HG02763 (cell line): ENCODE results near the gene MON1B.
"Not testable (repeated sequence)": the region's sequence is repeated elsewhere in the genome, so short reads cannot be mapped to it uniquely, and the experiment has no call there.

Experiments
- ATAC-seq: cut with Tn5 transposase; IDR thresholded peaks from one replicate; pipeline ENCODE4 v1.9.1; 2021; ENCODE audit warnings: mild to moderate bottlenecking, moderate library complexity; ENCODE audit not compliant: unreplicated experiment

MON1B gene

DNA sequence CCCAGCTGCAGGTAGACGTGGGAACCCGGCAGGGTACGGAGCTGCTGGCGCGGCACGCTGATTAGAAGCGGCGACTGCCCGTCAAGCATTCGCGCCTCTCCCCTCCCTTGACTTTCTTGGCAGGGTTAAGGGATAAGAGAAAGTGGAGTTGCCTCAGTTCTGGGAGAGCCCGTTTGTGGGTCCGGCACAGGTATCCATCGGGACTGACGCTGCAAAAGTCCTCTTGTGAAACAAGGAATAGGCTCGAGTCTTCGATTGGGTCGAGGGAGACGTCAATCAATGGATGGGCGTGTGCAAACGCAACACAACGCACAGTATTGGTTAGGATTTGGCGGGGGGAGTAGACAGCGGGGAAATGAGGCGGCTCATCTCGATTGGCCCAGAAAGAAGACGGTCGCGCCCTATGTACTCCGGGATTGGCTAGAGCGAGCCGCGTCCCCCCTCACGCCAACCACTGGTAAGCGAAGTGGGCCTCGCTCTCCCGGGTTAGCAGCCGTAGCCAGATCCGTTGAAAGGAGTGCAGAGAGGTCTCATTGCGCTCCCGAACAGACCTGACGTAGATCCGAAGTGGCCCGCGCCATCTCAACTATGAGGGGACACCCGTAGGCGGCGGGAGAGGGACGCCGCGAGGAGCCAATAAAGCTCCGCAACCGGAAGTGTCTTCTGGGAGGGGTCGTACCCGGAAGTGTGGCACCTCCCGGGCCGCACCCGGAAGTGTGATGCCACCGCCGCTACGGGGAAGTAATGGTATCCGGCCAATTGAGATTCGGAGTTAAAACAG is at the start of gene MON1B:
Gene MON1B (plus strand): TSS at position 713 of the 781 bp plus-strand sequence. CDS start 296 bp downstream, outside the sequence.
- peak; percentile 97 for ATAC-seq

DNA sequence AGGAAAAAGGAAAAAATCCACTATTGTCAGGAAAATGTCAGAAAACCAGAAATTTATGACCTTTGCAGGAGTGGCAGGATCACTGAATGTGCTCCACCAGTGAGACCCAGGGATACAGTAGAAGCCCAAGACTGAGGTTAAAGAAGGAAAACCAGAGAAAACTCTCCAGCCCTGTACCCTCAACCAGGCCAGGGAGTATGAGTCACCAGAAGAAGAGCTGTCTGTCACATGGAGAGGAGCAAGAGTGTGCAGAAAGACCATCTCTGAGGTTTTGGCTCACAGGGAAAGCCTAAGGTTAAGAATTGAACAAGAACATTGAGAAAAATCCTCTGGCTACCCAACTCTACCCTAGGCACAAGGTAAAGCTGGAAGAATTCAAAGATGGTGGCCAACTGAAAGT is 47.6 kb upstream of the MON1B start:
- ATAC-seq, result no peak

DNA sequence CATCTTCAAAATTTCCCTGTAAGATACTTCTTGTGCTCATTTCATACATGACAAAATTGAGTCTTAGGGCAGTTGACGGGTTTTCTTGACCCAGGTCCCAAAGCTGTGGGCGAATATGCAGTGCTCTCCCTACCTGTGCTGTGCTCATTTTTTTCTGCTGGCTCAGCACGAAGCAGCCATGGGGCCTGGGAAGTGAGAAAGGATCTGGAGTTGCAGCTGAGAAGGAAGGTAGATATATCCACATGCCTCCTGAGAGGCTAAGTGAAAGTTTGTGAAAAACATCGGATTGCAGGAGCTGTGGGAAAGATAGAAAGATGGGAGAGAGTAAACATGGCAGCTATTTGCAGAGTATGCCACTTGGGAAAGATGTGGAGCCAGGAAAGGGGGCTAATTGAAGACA is 42.9 kb upstream of the MON1B start:
- no peak for ATAC-seq

DNA sequence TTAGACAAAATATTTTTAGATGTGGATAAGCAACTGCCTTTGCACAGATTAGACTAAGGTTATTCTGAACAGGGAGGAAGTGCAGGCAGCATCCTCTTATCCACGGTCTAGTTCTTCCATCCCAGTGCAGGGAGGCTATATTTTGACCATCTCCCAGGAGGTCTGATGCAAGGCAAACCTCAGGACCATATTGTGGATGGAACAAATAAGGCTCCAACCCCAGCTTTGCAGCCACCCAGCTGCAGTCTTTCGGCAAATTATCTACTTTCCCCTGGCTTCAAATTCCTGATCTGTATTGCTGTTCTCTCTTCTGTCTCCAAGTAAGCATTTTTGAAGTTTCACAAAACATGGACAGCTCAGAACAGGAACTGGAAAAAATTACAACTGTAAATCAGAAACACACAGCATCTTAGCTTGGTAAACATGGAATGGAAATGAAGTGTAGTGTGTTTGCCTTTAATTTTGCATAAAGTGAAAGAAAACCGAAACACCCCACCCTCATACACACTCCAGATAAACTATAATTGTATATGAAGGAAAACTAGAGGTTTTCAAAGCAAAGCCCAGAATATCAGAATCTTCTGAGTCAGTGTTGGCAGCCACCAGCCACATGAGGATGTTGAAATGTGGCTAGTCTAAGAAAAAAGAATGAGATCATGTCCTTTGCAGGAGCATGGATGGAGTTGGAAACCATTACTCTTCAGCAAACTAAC is 33.5 kb upstream of the MON1B start:
- no peak for ATAC-seq

DNA sequence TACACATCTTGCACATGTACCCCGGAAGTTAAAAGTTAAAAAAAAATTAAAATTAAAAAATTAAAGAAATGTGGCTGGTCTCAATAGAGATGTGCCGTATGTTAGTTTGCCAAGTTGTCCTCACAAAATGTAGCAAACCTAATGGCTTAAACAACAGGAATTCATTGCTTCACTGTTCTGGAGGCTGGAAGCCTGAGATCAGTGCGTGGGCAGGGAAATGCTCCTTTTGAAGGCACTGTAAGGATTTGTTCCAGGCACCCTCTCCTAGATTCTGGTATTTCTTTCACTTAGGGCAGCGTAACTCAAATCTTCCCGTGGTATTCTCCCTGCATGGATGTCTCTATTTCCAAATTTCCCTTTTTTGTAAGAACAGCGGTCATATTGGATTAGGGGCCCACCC is 32.7 kb upstream of the MON1B start:
- ATAC-seq, result no peak

DNA sequence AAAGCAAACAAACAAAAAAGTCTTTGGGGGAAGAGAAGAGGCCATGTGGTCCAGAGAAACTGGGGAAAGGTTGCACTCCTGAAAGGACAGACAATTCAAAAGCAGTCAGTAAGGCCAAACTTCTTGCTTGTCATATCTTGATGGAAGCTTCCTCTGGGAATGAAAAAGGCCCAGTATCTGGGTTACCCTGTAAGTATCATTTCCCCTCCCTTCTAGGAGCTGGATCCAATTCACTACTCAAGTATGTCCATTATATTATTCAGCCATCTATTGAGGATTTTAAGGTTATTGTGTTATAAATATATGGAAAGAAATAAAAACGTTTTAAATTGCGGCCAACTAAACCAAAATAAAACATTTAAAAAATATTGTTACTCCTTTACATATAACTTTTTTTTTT is 26.0 kb upstream of the MON1B start:
- ATAC-seq, result no peak

DNA sequence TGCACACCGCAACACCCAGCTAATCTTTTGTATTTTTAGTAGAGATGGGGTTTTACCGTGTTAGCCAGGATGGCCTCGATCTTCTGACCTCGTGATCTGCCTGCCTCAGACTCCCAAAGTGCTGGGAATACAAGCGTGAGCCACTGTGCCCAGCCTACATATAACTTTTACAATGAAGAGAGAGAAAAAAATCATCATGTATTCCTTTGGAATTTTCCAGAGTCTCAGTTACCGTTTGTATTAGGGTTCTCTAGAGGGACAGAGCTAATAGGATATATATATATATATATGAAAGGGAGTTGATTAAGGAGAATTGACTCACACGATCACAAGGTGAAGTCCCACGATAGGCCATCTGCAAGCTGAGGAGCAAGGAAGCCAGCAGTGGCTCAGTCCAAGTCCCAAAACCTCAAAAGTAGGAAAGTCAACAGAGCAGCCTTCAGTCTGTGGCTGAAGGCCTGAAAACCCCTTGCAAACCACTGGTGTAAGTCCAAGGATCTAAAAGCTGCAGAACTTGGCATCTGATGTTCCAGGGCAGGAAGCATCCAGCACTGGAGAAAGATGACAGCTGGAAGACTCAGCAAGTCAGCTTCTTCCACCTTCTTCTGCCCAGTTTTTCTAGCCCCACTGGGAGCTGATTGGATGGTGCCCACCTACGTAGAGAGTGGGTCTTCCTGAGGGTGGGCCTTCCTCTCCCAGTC is 25.3 kb upstream of the MON1B start:
- not testable (repeated sequence) for ATAC-seq

DNA sequence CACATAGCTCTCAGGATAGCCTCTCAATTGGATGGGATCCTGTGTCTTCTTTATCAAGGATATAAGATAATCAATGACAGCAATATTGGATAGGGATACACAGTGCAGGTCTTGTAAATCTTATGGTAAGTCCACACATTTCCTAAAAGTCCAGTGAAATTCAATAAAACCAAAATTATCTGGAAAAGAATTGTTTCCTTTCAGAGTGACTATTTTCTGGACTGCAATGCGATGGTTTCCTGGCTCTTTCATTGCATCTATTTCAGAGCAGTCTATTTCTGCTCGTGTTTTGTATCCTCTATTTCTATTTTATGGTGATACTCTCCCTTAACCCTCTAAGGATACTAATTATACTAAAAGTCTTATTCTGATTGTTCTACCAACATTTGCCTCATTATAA is 24.3 kb upstream of the MON1B start:
- ATAC-seq, result no peak

DNA sequence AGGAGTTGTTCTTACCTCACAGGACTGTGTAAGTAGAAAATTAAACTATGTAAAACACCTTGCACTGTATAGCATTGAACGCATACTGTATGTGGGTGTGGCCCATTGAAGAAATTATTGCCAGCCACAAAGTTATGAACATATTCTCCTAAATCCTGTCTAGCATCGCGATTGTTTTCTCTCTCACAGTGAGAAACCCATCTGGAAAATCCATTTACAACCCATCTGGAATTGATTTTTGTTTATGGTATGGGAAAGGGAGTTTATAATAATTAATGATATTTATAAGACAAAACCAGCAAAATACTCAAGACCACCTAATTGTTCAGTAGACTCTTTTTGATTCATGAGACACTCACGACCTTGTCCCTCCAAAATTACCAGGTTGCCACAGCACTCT is 22.1 kb upstream of the MON1B start:
- ATAC-seq, result no peak

DNA sequence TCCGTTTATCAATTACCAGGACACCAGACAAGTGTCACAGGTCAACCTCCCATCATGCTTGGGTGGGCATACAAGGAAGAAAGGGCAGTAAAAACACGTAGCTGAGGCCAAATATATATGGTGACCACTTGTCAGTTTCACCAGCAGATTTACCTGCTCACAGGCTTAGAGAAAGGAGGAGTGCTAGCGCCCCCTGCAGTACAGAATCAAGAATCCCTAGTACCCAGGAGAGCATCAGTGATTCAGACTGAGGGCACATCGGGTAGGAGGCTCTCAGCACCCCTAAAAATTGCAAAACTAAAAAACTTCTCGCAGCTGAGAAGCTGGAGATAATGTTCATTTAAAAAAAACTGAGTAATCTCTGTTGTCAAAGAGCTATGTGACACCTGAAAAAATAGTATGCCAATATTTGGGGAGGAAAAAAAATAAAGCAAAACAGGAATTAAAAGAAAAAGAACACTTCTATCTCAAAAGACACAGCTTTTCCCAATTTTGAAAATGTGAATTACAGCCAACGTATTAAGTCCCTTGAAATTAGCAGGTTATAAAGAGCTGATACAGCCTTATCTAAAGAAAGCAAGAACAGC is 21.2 kb upstream of the MON1B start:
- peak; percentile 70 for ATAC-seq

DNA sequence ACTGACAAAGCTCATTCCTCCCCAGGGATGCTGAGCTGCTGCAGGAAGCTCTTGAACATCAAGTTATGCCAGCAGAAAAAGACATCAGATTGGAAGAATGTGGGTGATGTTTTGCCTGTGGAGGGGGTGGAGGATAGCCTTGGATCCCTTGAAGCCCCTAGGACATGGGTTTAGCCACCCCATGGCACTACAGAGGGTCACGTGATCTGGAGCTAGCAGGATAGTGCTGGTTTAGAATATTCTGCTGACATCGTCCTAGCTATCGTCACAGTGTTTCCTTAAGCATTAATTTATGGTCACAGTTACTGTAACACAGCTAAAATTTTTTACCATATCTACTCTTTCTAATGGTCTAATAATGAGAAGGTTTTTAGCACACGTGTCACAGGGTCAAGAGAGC is 20.2 kb upstream of the MON1B start:
- ATAC-seq, result no peak

DNA sequence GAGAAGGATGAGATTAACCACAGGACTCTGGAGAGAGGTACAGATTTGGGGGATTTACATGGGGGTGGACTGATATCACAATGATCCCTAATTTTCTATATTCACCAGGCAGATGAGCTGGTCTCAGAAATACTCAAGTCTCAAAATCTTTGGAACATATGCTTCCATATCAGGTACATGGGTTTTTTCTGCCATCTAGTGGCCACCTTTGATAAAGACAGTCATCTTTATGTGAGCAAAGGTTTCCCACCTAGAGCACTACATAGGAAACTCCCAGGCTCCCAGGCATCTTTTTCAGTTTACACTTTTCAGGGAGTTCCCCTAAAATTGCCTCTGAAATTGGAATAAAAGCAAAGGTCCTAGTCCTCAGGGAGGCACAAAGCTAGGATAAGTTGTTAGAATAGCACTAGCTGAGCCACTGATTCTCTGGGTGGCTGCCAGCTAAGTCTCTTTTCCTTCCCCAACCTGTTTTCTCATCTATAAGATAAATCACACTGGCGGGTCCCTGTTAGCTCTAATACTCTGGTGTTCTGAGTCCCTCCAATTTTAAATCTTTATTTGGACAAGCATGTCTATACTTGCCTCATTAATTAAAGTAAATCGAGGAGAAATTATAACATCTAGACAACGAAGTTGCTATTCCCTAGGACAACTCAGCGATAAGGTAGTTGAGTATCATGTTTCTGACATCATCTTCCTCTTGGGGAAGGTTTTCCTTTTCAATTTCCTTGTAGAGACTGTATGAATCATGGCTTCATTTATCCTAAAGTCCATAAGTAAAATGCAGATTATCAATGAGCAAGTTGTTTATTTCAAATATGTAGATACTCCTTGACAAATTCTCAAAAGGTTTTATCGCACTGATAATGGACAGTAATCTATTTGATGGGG is 19.0 kb upstream of the MON1B start:
- ATAC-seq, result peak; percentile 56

DNA sequence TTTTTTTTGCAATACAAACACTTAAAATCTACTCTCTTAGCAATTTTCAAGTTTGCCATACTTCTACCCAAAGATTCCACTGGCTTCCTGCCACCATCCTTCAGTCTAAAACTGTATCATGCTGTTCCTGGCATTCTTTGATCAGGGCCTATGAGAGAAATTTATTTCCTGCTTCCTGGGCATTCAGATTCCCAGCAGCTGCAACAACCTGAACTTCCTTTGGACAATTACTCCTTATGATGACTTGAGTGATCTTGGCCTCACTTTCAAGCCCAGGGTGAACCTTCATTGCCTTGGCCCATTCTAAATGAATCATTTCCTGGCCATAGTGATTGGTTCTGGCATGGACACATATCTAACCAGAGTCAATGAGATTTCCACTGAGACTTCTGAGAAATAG is 18.0 kb upstream of the MON1B start:
- ATAC-seq, result no peak

DNA sequence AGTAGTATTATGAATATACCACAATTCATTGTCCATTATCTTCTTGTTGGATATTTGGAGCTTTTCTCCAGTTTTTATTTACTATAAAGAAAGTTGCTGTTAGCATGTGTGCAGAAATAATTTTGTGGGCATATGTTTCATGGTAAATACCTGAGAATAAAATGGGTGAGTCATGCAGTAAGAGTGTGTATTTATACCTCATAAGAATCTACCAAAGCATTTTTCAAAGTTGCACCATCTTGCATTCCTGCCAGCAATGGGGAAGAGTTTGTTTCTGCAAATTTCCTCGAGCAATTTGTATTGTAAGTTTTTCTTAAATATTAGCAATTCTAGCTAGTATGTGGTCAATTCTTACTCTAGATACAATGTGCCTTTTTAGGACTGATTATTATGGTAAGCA is 7.9 kb upstream of the MON1B start:
- no peak for ATAC-seq

DNA sequence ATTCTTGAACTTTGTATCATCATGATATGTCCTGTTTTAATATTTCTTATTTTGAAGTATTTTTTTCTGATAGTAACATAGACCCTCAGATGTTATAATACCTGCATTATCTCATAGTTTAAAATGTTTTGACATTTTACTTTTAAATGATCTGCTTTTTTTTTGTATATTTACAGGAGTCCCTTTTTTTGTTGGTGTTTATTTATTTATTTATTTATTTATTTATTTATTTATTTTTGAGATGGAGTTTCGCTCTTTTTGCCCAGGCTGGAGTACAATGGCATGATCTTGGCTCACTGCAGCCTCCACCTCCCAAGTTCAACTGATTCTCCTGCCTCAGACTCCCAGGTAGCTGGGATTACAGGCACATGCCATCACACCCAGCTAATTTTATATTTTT is 4.7 kb upstream of the MON1B start:
- not testable (repeated sequence) for ATAC-seq

DNA sequence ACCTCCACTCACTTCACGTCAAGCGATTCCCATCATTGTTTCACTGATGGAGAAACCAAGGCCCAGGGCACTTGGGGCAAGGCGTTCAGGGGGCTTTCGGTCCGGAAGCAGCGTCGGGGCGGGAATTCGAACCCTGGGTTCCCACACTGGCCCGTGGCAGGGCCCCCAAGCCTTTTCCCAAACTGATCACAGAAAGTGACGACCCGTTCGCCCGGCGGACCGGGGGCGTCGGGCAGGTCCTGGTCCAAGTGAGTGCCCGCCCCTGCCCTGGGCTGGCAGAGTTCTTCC is 856 bp upstream of the MON1B start:
- ATAC-seq, result no peak

DNA sequence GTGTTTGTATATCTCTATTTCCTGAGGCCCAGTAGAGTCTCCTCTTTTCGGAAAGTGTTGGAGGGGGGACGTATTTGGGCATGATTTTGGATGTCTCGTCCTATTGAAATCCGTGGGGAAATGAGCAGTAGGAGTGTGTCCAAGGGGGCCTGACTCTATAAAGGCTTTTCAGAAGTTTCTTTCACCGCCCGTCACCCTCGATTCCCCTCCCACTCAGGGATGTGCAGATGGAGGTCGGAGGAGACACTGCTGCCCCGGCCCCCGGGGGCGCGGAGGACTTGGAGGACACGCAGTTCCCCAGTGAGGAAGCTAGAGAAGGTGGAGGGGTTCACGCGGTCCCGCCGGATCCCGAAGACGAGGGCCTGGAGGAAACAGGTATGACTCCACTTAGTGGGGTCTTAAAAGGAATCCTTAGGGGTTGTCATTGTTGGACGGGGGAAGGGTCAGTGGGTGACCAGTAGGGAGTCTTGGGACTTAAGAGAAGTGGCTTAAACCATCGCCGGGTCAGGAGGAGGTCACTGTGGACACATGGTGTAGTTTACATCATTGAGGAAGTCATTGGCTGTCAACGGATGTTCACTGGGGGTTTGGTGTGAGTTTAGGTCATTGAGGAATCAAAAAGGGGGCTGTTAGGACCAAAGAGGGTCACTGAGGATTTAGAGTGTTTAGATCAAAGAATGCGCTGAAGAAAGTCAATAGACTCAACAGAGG is 424 bp downstream of the MON1B start:
- ATAC-seq, result no peak

DNA sequence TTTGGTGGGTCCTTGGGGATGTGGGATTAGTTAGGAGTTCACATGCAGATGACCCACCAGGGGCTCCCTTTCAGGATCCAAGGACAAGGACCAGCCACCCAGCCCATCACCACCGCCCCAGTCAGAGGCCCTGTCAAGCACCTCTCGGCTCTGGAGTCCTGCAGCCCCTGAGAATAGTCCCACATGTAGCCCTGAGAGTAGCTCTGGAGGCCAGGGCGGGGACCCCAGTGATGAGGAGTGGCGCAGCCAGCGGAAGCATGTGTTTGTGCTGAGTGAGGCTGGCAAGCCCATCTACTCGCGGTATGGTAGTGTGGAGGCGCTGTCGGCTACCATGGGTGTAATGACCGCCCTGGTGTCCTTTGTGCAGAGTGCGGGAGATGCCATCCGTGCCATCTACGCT is 2.4 kb downstream of the MON1B start:
- no peak for ATAC-seq

DNA sequence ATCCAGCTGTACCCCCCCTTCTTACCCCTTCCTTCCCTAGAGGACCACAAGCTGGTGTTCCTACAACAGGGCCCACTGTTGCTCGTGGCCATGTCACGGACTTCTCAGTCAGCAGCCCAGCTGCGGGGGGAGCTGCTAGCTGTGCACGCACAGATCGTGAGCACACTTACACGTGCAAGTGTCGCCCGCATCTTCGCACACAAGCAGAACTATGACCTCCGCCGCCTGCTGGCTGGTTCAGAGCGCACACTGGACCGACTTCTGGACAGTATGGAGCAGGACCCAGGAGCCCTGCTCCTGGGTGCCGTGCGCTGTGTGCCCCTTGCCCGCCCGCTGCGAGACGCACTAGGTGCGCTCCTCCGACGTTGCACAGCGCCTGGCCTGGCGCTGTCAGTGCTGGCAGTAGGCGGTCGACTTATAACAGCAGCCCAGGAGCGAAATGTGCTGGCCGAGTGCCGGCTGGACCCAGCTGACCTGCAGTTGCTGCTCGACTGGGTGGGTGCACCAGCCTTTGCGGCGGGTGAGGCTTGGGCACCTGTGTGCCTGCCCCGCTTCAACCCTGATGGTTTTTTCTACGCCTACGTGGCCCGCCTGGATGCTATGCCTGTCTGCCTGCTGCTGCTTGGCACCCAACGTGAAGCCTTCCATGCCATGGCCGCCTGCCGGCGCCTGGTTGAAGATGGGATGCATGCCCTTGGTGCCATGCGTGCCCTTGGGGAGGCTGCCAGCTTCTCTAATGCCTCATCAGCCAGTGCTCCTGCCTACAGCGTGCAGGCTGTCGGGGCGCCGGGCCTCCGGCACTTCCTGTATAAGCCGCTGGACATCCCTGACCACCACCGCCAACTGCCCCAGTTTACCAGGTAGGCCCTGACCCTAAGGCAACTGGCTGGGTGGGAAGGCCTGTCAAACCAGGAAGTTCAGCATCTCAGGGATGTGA is 3.6 kb downstream of the MON1B start:
- no peak for ATAC-seq
